Left renal cortex interstitium (tissue), 4 donors: ENCODE results near the gene PKN1. TPM values are rescaled to one million over a fixed set of nuclear protein-coding genes. Genes with fewer than 3 reads are reported as not detected.

Source experiments
- DNase-seq, 4 donors: peaks; one replicate each; pipeline ENCODE4 v3.0.0-alpha.2; 2013; ENCODE audit warnings: low read depth in 4 of 4, low spot score in 2 of 4, missing footprints in 1 of 4
- polyA plus RNA-seq, 4 donors: library from polyadenylated mRNA; unstranded; fragments of 120-200 nt; gene quantifications; one replicate each; pipeline ENCODE4 v1.2.1, GENCODE V29; 2013; ENCODE audit not compliant: insufficient read length in 4 of 4

PKN1 gene
- polyA plus RNA-seq, 4 donors: 87.7 to 129 (median 97.5) TPM

- no peak for DNase-seq
Measured at GRCh38 chr19:14507704-14508542, 74.8 kb downstream of the PKN1 start.

GRCh38 chr19:14510311-14511228, 77.5 kb downstream of the PKN1 start:
- no peak for DNase-seq

GRCh38 chr19:14511229-14511593, 78.1 kb downstream of the PKN1 start:
- DNase-seq: no peak

- no peak for DNase-seq
Measured at GRCh38 chr19:14512406-14512961, 79.4 kb downstream of the PKN1 start.

GRCh38 chr19:14514215-14514863, 81.2 kb downstream of the PKN1 start:
- no peak for DNase-seq

GRCh38 chr19:14515501-14516047, 82.5 kb downstream of the PKN1 start:
- no peak for DNase-seq

- DNase-seq: no peak
Measured at GRCh38 chr19:14516048-14516534, 83.0 kb downstream of the PKN1 start.

GRCh38 chr19:14516746-14517438, 83.8 kb downstream of the PKN1 start:
- DNase-seq: no peak

GRCh38 chr19:14517446-14517839, 84.3 kb downstream of the PKN1 start:
- no peak for DNase-seq

- peak in 1 of 4 donors; percentile 64 for DNase-seq
Measured at GRCh38 chr19:14517840-14518505, 84.9 kb downstream of the PKN1 start, which contains the start of gene DNAJB1. Gene DNAJB1 (minus strand): TSS chr19:14518397. CDS start chr19:14518349, 48 bp downstream.

GRCh38 chr19:14519245-14519859, 86.2 kb downstream of the PKN1 start:
- DNase-seq: no peak

- DNase-seq: no peak
Measured at GRCh38 chr19:14519860-14520407, 86.8 kb downstream of the PKN1 start.

- DNase-seq: no peak
Measured at GRCh38 chr19:14520543-14520942, 87.4 kb downstream of the PKN1 start.

Other genes with a start within 250 kb of the PKN1 start
- 10 to 100 TPM; 31.4 to 62.2 (median 48.9) TPM for gene ADGRL1, start 227.1 kb upstream of the PKN1 start, polyA plus RNA-seq
- 10 to 100 TPM; 16.3 to 30.1 (median 21.3) TPM for gene ADGRE5, start 51.9 kb upstream of the PKN1 start, polyA plus RNA-seq
- 10 to 100 TPM; 45.0 to 66.6 (median 62.1) TPM for gene DDX39A, start 14.0 kb upstream of the PKN1 start, polyA plus RNA-seq
- 10 to 100 TPM in 1 of 4 donors, 1 to 10 TPM in 3; 3.2 to 10.2 (median 6.7) TPM for gene PTGER1, start 42.0 kb downstream of the PKN1 start, polyA plus RNA-seq
- gene GIPC1, start 62.8 kb downstream of the PKN1 start, polyA plus RNA-seq: 100 to 1,000 TPM in 2 of 4 donors, 10 to 100 TPM in 2; 69.6 to 117 (median 91.1) TPM
- gene DNAJB1, start 85.1 kb downstream of the PKN1 start, polyA plus RNA-seq: 100 to 1,000 TPM in 2 of 4 donors, 10 to 100 TPM in 2; 91.5 to 104 (median 101) TPM
- 100 to 1,000 TPM; 122 to 154 (median 143) TPM for gene TECR, start 96.3 kb downstream of the PKN1 start, polyA plus RNA-seq
- 100 to 1,000 TPM in 2 of 4 donors, 10 to 100 TPM in 2; 90.3 to 158 (median 120) TPM for gene NDUFB7, start 138.8 kb downstream of the PKN1 start, polyA plus RNA-seq
- gene CLEC17A, start 149.8 kb downstream of the PKN1 start, polyA plus RNA-seq: under 1 TPM in 2 of 4 donors, not detected in 2; 0.23 to 0.26 TPM
- under 1 TPM in 3 of 4 donors, not detected in 1; 0.08 to 0.14 (median 0.09) TPM for gene ADGRE3, start 241.5 kb downstream of the PKN1 start, polyA plus RNA-seq